HepG2 (cell line): Measurements from ENCODE around the gene SLC28A1. TPM values are rescaled to one million over a fixed set of nuclear protein-coding genes. Genes with fewer than 3 reads are reported as not detected.

Experiments used
- ADNP ChIP-seq: sonication (generic); formaldehyde crosslinking; IDR thresholded peaks from 2 replicates; pipeline ENCODE4 v1.4.0; 2020; ENCODE audit warnings: missing genetic modification reagents
- AGO1 ChIP-seq: fragments of 200-400 bp; formaldehyde crosslinking; IDR thresholded peaks from 2 replicates; pipeline ENCODE4 v1.6.1; 2017; ENCODE audit warnings: mild to moderate bottlenecking, low read depth, low read length, moderate library complexity; ENCODE audit not compliant: poor library complexity, severe bottlenecking
- BHLHE40 ChIP-seq: IDR thresholded peaks from 2 replicates; pipeline ENCODE4 v1.6.1; 2011; ENCODE audit warnings: low read length, improper control_type of control experiment
- FOXK1 ChIP-seq: sonication (generic); formaldehyde crosslinking; IDR thresholded peaks from 2 replicates; pipeline ENCODE4 v1.4.0; 2020; ENCODE audit warnings: low read depth, missing genetic modification reagents, borderline replicate concordance
- HDAC2 ChIP-seq: sonication (generic); formaldehyde crosslinking; IDR thresholded peaks from 2 replicates; pipeline ENCODE4 v1.4.0; 2020; ENCODE audit warnings: missing genetic modification reagents
- HOMEZ ChIP-seq: IDR thresholded peaks from 2 replicates; pipeline ENCODE4 v1.6.1; 2016; ENCODE audit warnings: low read depth
- JUN ChIP-seq: sonication (generic); formaldehyde crosslinking; IDR thresholded peaks from 2 replicates; pipeline ENCODE4 v1.4.0; 2020; ENCODE audit warnings: mild to moderate bottlenecking, missing genetic modification reagents
- NFYC ChIP-seq: IDR thresholded peaks from 2 replicates; pipeline ENCODE4 v1.6.1; 2016; ENCODE audit warnings: missing genetic modification reagents, missing compliant biosample characterization
- NR2C2 ChIP-seq: sonication (generic); formaldehyde crosslinking; IDR thresholded peaks from 2 replicates; pipeline ENCODE4 v1.4.0; 2020; ENCODE audit warnings: missing genetic modification reagents, mild to moderate bottlenecking, moderate library complexity, borderline replicate concordance
- PCBP2 ChIP-seq: fragments of 200-400 bp; formaldehyde crosslinking; optimal IDR thresholded peaks from 2 replicates; pipeline ENCODE3; 2018; ENCODE audit warnings: low read length, low read depth; ENCODE audit not compliant: poor library complexity, severe bottlenecking
- PHF21A ChIP-seq: sonication (generic); formaldehyde crosslinking; IDR thresholded peaks from 2 replicates; pipeline ENCODE4 v1.5.0; 2020; ENCODE audit warnings: mild to moderate bottlenecking, missing genetic modification reagents
- POLR2G ChIP-seq: fragments of 200-400 bp; formaldehyde crosslinking; IDR thresholded peaks from 2 replicates; pipeline ENCODE4 v1.6.1; 2018; ENCODE audit warnings: mild to moderate bottlenecking, low read depth, low read length, moderate library complexity
- REST ChIP-seq, 2 experiments: IDR thresholded peaks; 2 replicates each; pipeline ENCODE4 v1.6.1; 2011 to 2012; ENCODE audit warnings: low read length in 2 of 2, borderline replicate concordance in 1 of 2, low read depth in 1 of 2, mild to moderate bottlenecking in 1 of 2, moderate library complexity in 1 of 2
- SPEN ChIP-seq: sonication (generic); formaldehyde crosslinking; IDR thresholded peaks from 2 replicates; pipeline ENCODE4 v1.5.1; 2020; ENCODE audit warnings: low read depth, mild to moderate bottlenecking, missing genetic modification reagents
- TERF1 ChIP-seq: sonication (generic); formaldehyde crosslinking; IDR thresholded peaks from 2 replicates; pipeline ENCODE4 v1.8.0; 2022; ENCODE audit warnings: mild to moderate bottlenecking, missing genetic modification reagents, moderate library complexity
- TGIF2 ChIP-seq: IDR thresholded peaks from 2 replicates; pipeline ENCODE4 v1.6.1; 2016; ENCODE audit warnings: control low read depth, missing compliant biosample characterization
- ZFP90 ChIP-seq: sonication (generic); formaldehyde crosslinking; IDR thresholded peaks from 2 replicates; pipeline ENCODE4 v1.8.0; 2022; ENCODE audit warnings: missing genetic modification reagents, mild to moderate bottlenecking, inconsistent platforms, borderline replicate concordance
- ZNF143 ChIP-seq: sonication (generic); formaldehyde crosslinking; IDR thresholded peaks from 2 replicates; pipeline ENCODE4 v1.4.0; 2020; ENCODE audit warnings: missing genetic modification reagents
- ZNF235 ChIP-seq: sonication (generic); formaldehyde crosslinking; IDR thresholded peaks from 2 replicates; pipeline ENCODE4 v1.8.1; 2023; ENCODE audit warnings: mild to moderate bottlenecking, missing genetic modification reagents, borderline replicate concordance
- ZNF510 ChIP-seq: sonication (generic); formaldehyde crosslinking; IDR thresholded peaks from 2 replicates; pipeline ENCODE4 v1.4.0; 2020; ENCODE audit warnings: low read depth, mild to moderate bottlenecking, missing genetic modification reagents
- ZNF792 ChIP-seq: IDR thresholded peaks from 2 replicates; pipeline ENCODE4 v1.6.1; 2016
- polyA plus RNA-seq, 8 experiments: library from polyadenylated mRNA; depleted of rRNA in 3 of 8; stranded (reverse) in 7 of 8; unstranded in 1 of 8; fragments of >200 nt; fragmentation: Illumina TruSeq in 4 of 8; extraction: Trizol in 4 of 8; gene quantifications; 2 replicates each; pipeline versions ENCODE4 v1.2.1 to v1.2.3, GENCODE V29; 2011 to 2016; ENCODE audit warnings: low read depth in 4 of 8, missing spikeins in 1 of 8, mixed read lengths in 1 of 8; ENCODE audit not compliant: insufficient read depth in 1 of 8
- total RNA-seq, 5 experiments: library from RNA; depleted of rRNA; stranded (reverse); fragments of >200 nt; fragmentation: Illumina TruSeq; extraction: Trizol; gene quantifications; 2 replicates each; pipeline ENCODE4 v1.2.3, GENCODE V29; 2016; ENCODE audit warnings: low read depth in 1 of 5
- TF ChIP-seq, protein P1 (sequence below): sonication (generic); formaldehyde crosslinking; IDR thresholded peaks from 2 replicates; pipeline ENCODE4 v1.4.0; 2020; ENCODE audit warnings: missing genetic modification reagents

SLC28A1 gene
- total and polyA plus RNA-seq, 2 of the 13 experiments (the other 11 are each of a cell fraction or from before 2014, with no cell fraction given), result 0.31 to 5.8 TPM

- no peak for TF ChIP-seq TERF1 (CRISPR knock-in tag)
- peak; percentile 78 for TF ChIP-seq POLR2G
- no peak for TF ChIP-seq NFYC (CRISPR knock-in tag)
- peak; percentile 70 for TF ChIP-seq SPEN (CRISPR knock-in tag)
- peak; percentile 57 for TF ChIP-seq HOMEZ
- peak; percentile 53; the same call in 1 of the 2 replicates for TF ChIP-seq ZNF235 (CRISPR knock-in tag)
- no peak for TF ChIP-seq NR2C2 (CRISPR knock-in tag)
- 0 out of 2 replicates have a peak, but pooled peaks have one; percentile 25 for TF ChIP-seq ZNF510 (CRISPR knock-in tag)
- TF ChIP-seq JUN (CRISPR knock-in tag), result peak; percentile 93; the same call in 1 of the 2 replicates
- TF ChIP-seq REST (IDR thresholded peaks at IDR 0.05; ENCODE audit: borderline replicate concordance in 1 of 2, low read depth in 1 of 2, low read length in 2 of 2), result no peak
- no peak for TF ChIP-seq ADNP
- TF ChIP-seq ZNF792 (CRISPR knock-in tag), result peak; percentile 65; the same call in 1 of the 2 replicates
- 0 out of 2 replicates have a peak, but pooled peaks have one; percentile 28 for TF ChIP-seq FOXK1
- peak; percentile 64; the same call in 1 of the 2 replicates for TF ChIP-seq PHF21A (CRISPR knock-in tag)
- TF ChIP-seq TGIF2 (CRISPR knock-in tag), result no peak
- peak; percentile 96 for TF ChIP-seq BHLHE40
- no peak for TF ChIP-seq PCBP2
- TF ChIP-seq ZNF143 (CRISPR knock-in tag), result no peak
- TF ChIP-seq, protein P1, sequence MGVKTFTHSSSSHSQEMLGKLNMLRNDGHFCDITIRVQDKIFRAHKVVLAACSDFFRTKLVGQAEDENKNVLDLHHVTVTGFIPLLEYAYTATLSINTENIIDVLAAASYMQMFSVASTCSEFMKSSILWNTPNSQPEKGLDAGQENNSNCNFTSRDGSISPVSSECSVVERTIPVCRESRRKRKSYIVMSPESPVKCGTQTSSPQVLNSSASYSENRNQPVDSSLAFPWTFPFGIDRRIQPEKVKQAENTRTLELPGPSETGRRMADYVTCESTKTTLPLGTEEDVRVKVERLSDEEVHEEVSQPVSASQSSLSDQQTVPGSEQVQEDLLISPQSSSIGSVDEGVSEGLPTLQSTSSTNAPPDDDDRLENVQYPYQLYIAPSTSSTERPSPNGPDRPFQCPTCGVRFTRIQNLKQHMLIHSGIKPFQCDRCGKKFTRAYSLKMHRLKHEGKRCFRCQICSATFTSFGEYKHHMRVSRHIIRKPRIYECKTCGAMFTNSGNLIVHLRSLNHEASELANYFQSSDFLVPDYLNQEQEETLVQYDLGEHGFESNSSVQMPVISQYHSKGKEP (CRISPR knock-in tag), result no peak
- TF ChIP-seq HDAC2 (CRISPR knock-in tag), result peak; percentile 77
- no peak for TF ChIP-seq AGO1
- no peak for TF ChIP-seq ZFP90 (CRISPR knock-in tag)
Observed at GRCh38 chr15:84914909-84915605, 30.6 kb downstream of the SLC28A1 start (continued).
